Hepatocyte (in vitro differentiated cells): ENCODE data around the gene RAB37. TPM values are rescaled to one million over a fixed set of nuclear protein-coding genes. Genes with fewer than 3 reads are reported as not detected.

ENCODE experiments used
- DNase-seq: peaks from one replicate; pipeline ENCODE4 v3.0.0-alpha.2; 2016; ENCODE audit warnings: low spot score
- H2AFZ ChIP-seq: fragments of 200-600 bp; sonication (generic); 2 replicates; pipeline ENCODE4 v1.6.0; 2016; ENCODE audit warnings: antibody characterized with exemption, mild to moderate bottlenecking
- H3K27ac ChIP-seq: fragments of 200-600 bp; sonication (generic); 2 replicates; pipeline ENCODE4 v1.5.1; 2016; ENCODE audit warnings: mild to moderate bottlenecking
- H3K27me3 ChIP-seq: fragments of 200-600 bp; sonication (generic); 2 replicates; pipeline ENCODE4 v1.6.1; 2016
- H3K36me3 ChIP-seq: fragments of 200-600 bp; sonication (generic); replicated peaks from 2 replicates; pipeline ENCODE4 v1.5.1; 2016; ENCODE audit warnings: low read depth; ENCODE audit not compliant: insufficient read depth
- H3K4me1 ChIP-seq: fragments of 200-600 bp; sonication (generic); 2 replicates; pipeline ENCODE4 v1.5.1; 2016; ENCODE audit warnings: mild to moderate bottlenecking, moderate library complexity; ENCODE audit not compliant: insufficient read depth
- H3K4me2 ChIP-seq: fragments of 200-600 bp; sonication (generic); 2 replicates; pipeline ENCODE4 v1.6.0; 2016
- H3K4me3 ChIP-seq: fragments of 200-600 bp; sonication (generic); 2 replicates; pipeline ENCODE4 v1.5.1; 2016; ENCODE audit warnings: mild to moderate bottlenecking
- H3K79me2 ChIP-seq: fragments of 200-600 bp; sonication (generic); 2 replicates; pipeline ENCODE4 v1.6.0; 2017; ENCODE audit warnings: mild to moderate bottlenecking
- H3K9me2 ChIP-seq: fragments of 200-600 bp; sonication (generic); replicated peaks from 2 replicates; pipeline ENCODE4 v1.6.0; 2017; ENCODE audit warnings: mild to moderate bottlenecking; ENCODE audit not compliant: insufficient read depth
- H3K9me3 ChIP-seq: fragments of 200-600 bp; sonication (generic); 2 replicates; pipeline ENCODE4 v1.5.1; 2016; ENCODE audit warnings: low read depth, mild to moderate bottlenecking
- H4K20me1 ChIP-seq: fragments of 200-600 bp; sonication (generic); 2 replicates; pipeline ENCODE4 v1.6.0; 2016; ENCODE audit warnings: mild to moderate bottlenecking; ENCODE audit not compliant: insufficient read depth, poor library complexity, severe bottlenecking
- EZH2 ChIP-seq: fragments of 200-600 bp; sonication (generic); IDR thresholded peaks from 2 replicates; pipeline ENCODE4 v1.6.1; 2016; ENCODE audit warnings: antibody characterized with exemption, mild to moderate bottlenecking, borderline replicate concordance
- EZH2phosphoT487 ChIP-seq: fragments of 200-600 bp; sonication (generic); IDR thresholded peaks from one replicate; pipeline ENCODE4 v1.6.1; 2018; ENCODE audit warnings: antibody characterized with exemption, mild to moderate bottlenecking, low read depth, moderate library complexity; ENCODE audit not compliant: unreplicated experiment, severe bottlenecking
- WGBS: methylation state at CpG from one replicate; pipeline ENCODE4 v1.1.6; 2016; ENCODE audit warnings: low lambda C conversion rate; ENCODE audit errors: missing lambda C conversion rate; 5-methylcytosine and 5-hydroxymethylcytosine counted together
- polyA plus RNA-seq: library from polyadenylated mRNA; unstranded; fragments of >200 nt; fragmentation: Nextera tagmentation; extraction: Ambion mirVana; gene quantifications from 2 replicates; pipeline ENCODE4 v1.2.1, GENCODE V29; 2016
- total RNA-seq: library from RNA; depleted of rRNA; stranded (reverse); fragments of >200 nt; gene quantifications from 2 replicates; pipeline ENCODE4 v1.2.3, GENCODE V29; 2014
- TF ChIP-seq, protein P1 (sequence below): fragments of 200-600 bp; sonication (generic); IDR thresholded peaks from 2 replicates; pipeline ENCODE4 v1.5.1; 2016; ENCODE audit warnings: antibody characterized with exemption, mild to moderate bottlenecking; ENCODE audit not compliant: poor library complexity

RAB37 gene
- total and polyA plus RNA-seq, 2 experiments from 2014 or later: 6.1 to 7.0 TPM

DNA sequence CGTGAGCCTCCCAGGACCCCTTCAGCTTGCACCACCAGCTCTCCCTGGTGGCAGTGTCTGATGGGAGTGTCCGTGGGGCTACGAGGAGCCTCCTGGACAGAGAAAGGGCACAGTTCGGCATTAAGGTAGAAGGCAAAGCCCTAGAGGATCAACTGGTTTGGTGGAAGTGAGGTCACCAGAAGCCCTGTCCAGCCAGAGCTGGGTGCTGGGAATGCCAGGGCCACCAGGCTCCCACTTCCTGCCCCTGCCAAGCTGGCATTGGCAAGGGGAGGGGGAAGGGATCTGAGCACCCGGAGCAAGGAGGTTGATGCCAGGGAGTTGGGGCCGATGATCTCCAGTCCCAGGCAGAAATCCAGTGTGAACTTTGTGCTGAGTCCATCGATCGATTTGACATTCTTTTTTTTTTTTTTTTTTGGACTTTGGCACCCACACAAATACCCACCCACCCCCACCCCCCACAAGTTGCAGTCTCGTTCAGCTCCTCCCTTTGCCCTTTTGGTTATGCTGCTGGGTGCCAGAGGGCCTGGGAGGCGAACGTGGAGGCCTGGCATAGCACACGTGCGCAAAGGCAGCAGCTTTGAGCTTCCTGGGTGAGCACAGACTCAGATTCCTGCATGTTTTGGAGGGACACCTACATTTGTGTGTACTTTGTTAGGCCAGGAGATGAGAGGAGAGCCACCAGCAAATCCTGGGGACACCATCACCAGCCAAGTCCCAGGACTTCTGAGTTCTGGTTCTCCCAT is 13.4 kb downstream of the RAB37 start:
- H3K36me3 ChIP-seq: no peaks in the 10 kb centered on the region
- H3K27ac ChIP-seq: peak overlapping the region; percentile 96
- peaks cover 72% of the 10 kb centered on the region for H3K79me2 ChIP-seq
- WGBS: 54% methylated on average over 12 of the region's 13 CpGs
- peaks cover 52% of the 10 kb centered on the region for H3K4me1 ChIP-seq
- no peaks in the 10 kb centered on the region for H3K27me3 ChIP-seq
- no peak for TF ChIP-seq EZH2
- TF ChIP-seq, protein P1, sequence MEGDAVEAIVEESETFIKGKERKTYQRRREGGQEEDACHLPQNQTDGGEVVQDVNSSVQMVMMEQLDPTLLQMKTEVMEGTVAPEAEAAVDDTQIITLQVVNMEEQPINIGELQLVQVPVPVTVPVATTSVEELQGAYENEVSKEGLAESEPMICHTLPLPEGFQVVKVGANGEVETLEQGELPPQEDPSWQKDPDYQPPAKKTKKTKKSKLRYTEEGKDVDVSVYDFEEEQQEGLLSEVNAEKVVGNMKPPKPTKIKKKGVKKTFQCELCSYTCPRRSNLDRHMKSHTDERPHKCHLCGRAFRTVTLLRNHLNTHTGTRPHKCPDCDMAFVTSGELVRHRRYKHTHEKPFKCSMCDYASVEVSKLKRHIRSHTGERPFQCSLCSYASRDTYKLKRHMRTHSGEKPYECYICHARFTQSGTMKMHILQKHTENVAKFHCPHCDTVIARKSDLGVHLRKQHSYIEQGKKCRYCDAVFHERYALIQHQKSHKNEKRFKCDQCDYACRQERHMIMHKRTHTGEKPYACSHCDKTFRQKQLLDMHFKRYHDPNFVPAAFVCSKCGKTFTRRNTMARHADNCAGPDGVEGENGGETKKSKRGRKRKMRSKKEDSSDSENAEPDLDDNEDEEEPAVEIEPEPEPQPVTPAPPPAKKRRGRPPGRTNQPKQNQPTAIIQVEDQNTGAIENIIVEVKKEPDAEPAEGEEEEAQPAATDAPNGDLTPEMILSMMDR: no peak
- TF ChIP-seq EZH2phosphoT487: no peak
- no peaks in the 10 kb centered on the region for H3K9me3 ChIP-seq
- no peak overlapping the region for H2AFZ ChIP-seq
- DNase-seq: peak; percentile 65
- H3K4me3 ChIP-seq: peak overlapping the region; percentile 98
- peaks cover 42% of the 10 kb centered on the region for H4K20me1 ChIP-seq
- no peaks in the 10 kb centered on the region for H3K9me2 ChIP-seq
- H3K4me2 ChIP-seq: peak overlapping the region; percentile 87

DNA sequence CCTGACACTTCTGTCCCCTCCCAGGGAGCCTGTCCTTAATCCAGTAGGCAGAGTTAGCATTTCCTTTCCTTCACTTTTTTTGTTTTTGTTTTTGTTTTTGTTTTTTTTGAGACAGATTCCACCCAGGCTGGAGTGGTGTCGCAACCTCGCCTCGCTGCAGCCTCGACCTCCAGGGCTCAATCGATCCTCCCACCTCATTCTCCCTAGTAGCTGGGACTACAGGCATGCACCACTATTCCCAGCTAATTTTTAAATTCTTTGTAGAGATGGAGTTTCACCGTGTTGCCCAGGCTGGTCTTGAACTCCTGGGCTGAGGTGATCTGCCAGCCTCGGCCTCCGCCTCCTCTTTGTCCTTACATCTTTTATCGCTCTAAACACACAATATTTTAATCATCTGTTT is 15.4 kb downstream of the RAB37 start:
- Histone ChIP-seq H3K27me3 (no peaks in the 10 kb centered on the region), H3K4me3 (no peak overlapping the region), H2AFZ (no peak overlapping the region), H3K27ac (peak overlapping the region; percentile 87), H3K36me3 (no peaks in the 10 kb centered on the region), H4K20me1 (peaks cover 61% of the 10 kb centered on the region), H3K4me1 (peaks cover 51% of the 10 kb centered on the region), H3K9me3 (no peaks in the 10 kb centered on the region), H3K4me2 (peak overlapping the region; percentile 87), H3K9me2 (no peaks in the 10 kb centered on the region), H3K79me2 (peaks cover 91% of the 10 kb centered on the region)
- TF ChIP-seq, protein P1: no peak
- TF ChIP-seq EZH2phosphoT487 (no peak), EZH2 (no peak)
- WGBS: 84% methylated on average over 9 of the region's 9 CpGs
- no peak for DNase-seq

DNA sequence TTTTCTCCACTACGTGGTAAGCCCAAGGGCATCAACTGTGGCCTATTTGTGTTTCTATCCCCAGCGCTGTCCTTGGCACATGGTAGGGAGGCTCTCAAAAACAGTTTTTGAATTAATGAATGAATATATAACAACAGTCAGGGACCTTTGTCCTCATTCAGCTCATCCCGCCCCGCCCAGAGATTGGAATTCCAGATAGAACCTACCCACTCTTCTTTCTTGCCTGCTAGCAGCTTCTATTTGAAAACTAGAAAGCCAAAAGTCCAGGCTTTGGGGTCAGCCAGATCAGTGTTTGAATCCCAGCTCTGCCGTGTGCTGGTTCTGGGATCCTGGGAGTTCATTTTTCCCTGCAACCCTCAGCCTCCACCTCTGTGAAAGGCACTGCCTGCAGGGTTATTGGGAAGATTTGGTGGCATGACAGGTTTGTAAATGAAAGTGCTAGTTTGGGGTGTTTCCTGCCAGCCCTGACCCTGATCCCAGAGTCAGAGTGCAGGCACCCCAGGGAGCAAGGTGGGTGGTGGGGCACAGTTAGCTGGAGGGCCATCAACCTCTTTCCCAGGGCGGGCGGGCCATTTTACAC is 15.9 kb downstream of the RAB37 start:
- Histone ChIP-seq H3K36me3 (no peaks in the 10 kb centered on the region), H3K4me3 (no peak overlapping the region), H3K27me3 (no peaks in the 10 kb centered on the region), H3K79me2 (peaks cover 94% of the 10 kb centered on the region), H3K4me1 (peaks cover 51% of the 10 kb centered on the region), H3K9me3 (no peaks in the 10 kb centered on the region), H2AFZ (no peak overlapping the region), H3K4me2 (peak overlapping the region; percentile 87), H3K9me2 (no peaks in the 10 kb centered on the region), H4K20me1 (peaks cover 66% of the 10 kb centered on the region), H3K27ac (peak overlapping the region; percentile 87)
- TF ChIP-seq EZH2phosphoT487 (no peak), EZH2 (no peak)
- TF ChIP-seq, protein P1: no peak
- DNase-seq: no peak
- WGBS: 88% methylated on average over 7 of the region's 7 CpGs
